GM21447 (cell line): Measurements from ENCODE around the gene CACTIN.
"Not testable (repeated sequence)": the region's sequence is repeated elsewhere in the genome, so short reads cannot be mapped to it uniquely, and the experiment has no call there.

ENCODE experiments used
- ATAC-seq: cut with Tn5 transposase; IDR thresholded peaks from one replicate; pipeline ENCODE4 v1.9.1; 2021; ENCODE audit not compliant: unreplicated experiment

Gene CACTIN

GRCh38 chr19:3572132-3572854 lies 54.3 kb downstream of the CACTIN start:
- peak; percentile 91 for ATAC-seq

GRCh38 chr19:3570606-3571011 lies 56.0 kb downstream of the CACTIN start:
- no peak for ATAC-seq

- not testable (repeated sequence) for ATAC-seq
Observed at GRCh38 chr19:3570042-3570441, 56.5 kb downstream of the CACTIN start.

GRCh38 chr19:3565139-3565538 lies 61.5 kb downstream of the CACTIN start:
- no peak for ATAC-seq

- no peak for ATAC-seq
Observed at GRCh38 chr19:3563709-3564524, 62.7 kb downstream of the CACTIN start.
